ENCODE data around the gene ZSWIM9.

The ZSWIM9 gene

DNA sequence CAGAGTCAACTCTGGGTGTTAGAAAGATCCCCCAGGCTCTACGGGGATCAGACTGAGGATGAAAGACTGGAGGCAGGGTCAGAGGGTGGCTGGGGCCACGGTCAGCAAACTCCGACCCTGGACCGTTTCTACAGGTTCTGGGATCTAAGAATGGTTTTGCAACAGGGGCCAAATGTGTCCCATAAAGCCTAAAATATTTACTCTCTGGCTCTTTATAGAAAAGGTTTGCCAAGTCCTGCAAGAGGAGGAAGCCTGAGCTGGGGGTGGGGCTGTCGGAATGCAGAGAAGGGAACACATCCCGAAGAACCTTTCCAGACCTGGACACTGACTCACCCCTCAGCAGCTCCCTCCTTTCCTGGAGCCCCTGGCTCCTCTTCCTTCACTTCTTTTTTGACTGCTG is 21.1 kb upstream of the ZSWIM9 start:
- in situ Hi-C loops (cut with HindIII; ENCODE audit: low pct_unique_long_range_greater_than_20kb, low sequenced_read_pairs): no loop called here
- no peak for DNase-seq (ENCODE audit: low read depth in 1 of 2, low spot score in 1 of 2)
- no peak for TF ChIP-seq JUND (IDR thresholded peaks at IDR 0.05; ENCODE audit: low read depth)

DNA sequence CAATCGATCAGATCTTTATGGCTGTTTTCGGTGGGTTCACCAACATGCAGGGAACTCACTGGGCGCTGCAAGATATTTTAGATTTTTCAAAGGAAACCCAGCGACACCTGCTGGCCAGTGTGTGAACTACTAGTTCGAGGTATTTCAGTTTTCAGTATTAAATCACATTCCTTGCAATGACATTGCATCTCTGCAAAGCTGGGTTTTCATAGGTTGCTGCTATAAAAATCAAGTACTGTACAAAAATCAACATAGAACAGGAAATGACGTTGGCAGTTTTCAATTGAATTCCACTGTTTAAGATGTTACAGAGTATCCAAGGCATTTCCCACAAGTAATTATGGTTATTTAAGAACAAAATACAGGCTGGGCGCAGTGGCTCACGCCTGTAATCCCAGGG is 17.9 kb upstream of the ZSWIM9 start:
- in situ Hi-C loops (cut with HindIII; ENCODE audit: low pct_unique_long_range_greater_than_20kb, low sequenced_read_pairs): no loop called here
- DNase-seq (ENCODE audit: low read depth in 1 of 2, low spot score in 1 of 2): peak; percentile 31 to 55
- TF ChIP-seq JUND (IDR thresholded peaks at IDR 0.05; ENCODE audit: low read depth): no peak

DNA sequence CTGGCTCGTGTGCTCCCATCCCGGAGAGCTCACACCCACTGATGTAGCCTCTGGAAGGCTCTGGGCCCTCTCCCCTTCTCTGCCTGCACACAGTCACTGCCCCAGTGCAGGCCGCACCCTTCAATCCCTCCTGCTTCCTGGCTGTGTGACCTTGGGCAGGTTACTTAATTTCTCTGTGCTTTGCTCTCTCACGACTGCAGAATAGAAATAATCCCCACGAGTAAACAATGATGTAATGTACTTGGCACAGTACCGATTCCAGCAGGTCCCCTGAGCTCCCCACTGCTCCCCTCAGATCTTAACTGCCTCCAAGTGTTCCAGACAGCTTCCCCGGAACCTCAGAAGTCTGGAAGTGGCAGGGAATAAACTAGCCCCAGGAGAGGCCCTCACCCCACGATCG is 16.5 kb upstream of the ZSWIM9 start:
- TF ChIP-seq JUND (IDR thresholded peaks at IDR 0.05; ENCODE audit: low read depth): no peak
- DNase-seq (ENCODE audit: low read depth in 1 of 2, low spot score in 1 of 2): no peak
- in situ Hi-C loops (cut with HindIII; ENCODE audit: low pct_unique_long_range_greater_than_20kb, low sequenced_read_pairs): no loop called here

GRCh38 chr19:48158210-48158790 is 12.2 kb upstream of the ZSWIM9 start:
- peak in 1 of 2 experiments; percentile 19 for DNase-seq (ENCODE audit: low read depth in 1 of 2, low spot score in 1 of 2)
- no peak for TF ChIP-seq JUND (IDR thresholded peaks at IDR 0.05; ENCODE audit: low read depth)
- in situ Hi-C loops (cut with HindIII; ENCODE audit: low pct_unique_long_range_greater_than_20kb, low sequenced_read_pairs): no loop called here

- in situ Hi-C loops (cut with HindIII; ENCODE audit: low pct_unique_long_range_greater_than_20kb, low sequenced_read_pairs): no loop called here
- DNase-seq (ENCODE audit: low read depth in 1 of 2, low spot score in 1 of 2): no peak
- TF ChIP-seq JUND (IDR thresholded peaks at IDR 0.05; ENCODE audit: low read depth): no peak
Measured at GRCh38 chr19:48168689-48169088, 1.8 kb upstream of the ZSWIM9 start.

GRCh38 chr19:48169578-48169938 is 922 bp upstream of the ZSWIM9 start:
- no peak for TF ChIP-seq JUND (IDR thresholded peaks at IDR 0.05; ENCODE audit: low read depth)
- in situ Hi-C loops (cut with HindIII; ENCODE audit: low pct_unique_long_range_greater_than_20kb, low sequenced_read_pairs): no loop called here
- DNase-seq (ENCODE audit: low read depth in 1 of 2, low spot score in 1 of 2): peak; percentile 65 to 86

DNA sequence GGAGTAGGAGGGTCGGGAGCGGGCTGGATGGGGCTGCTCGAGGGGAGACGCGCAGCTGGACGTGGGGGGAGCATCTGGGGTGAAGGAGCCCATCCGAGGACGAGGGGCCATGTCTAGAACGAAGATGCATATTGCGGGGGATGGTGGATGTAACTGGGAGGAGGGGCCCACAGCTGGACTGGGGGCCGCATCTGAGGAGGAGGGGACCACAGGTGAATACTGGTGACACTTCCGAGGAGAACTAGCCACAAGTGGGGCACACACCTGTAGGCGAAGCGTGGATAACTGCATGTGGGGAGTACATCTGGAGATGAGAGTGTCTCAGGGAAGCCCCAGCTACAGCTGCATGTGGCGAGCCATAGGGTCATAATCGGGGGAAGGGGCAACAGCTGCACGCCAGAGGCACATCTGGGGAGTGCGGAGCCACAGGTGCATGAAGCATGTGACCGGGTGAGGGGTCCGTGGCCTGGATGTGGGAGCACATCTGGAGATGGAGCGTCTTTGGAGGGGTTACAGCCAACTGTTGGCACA is 402 bp downstream of the ZSWIM9 start:
- in situ Hi-C loops (cut with HindIII; ENCODE audit: low pct_unique_long_range_greater_than_20kb, low sequenced_read_pairs): no loop called here
- DNase-seq (ENCODE audit: low read depth in 1 of 2, low spot score in 1 of 2): no peak
- no peak for TF ChIP-seq JUND (IDR thresholded peaks at IDR 0.05; ENCODE audit: low read depth)

GRCh38 chr19:48171710-48172109 is 1.2 kb downstream of the ZSWIM9 start:
- no peak for DNase-seq (ENCODE audit: low read depth in 1 of 2, low spot score in 1 of 2)
- TF ChIP-seq JUND (IDR thresholded peaks at IDR 0.05; ENCODE audit: low read depth): no peak
- in situ Hi-C loops (cut with HindIII; ENCODE audit: low pct_unique_long_range_greater_than_20kb, low sequenced_read_pairs): no loop called here

- in situ Hi-C loops (cut with HindIII; ENCODE audit: low pct_unique_long_range_greater_than_20kb, low sequenced_read_pairs): no loop called here
- TF ChIP-seq JUND (IDR thresholded peaks at IDR 0.05; ENCODE audit: low read depth): no peak
- DNase-seq (ENCODE audit: low read depth in 1 of 2, low spot score in 1 of 2): no peak
Measured at GRCh38 chr19:48174445-48175030, 4.1 kb downstream of the ZSWIM9 start.

GRCh38 chr19:48175578-48175977 is 5.1 kb downstream of the ZSWIM9 start:
- DNase-seq (ENCODE audit: low read depth in 1 of 2, low spot score in 1 of 2): no peak
- in situ Hi-C loops (cut with HindIII; ENCODE audit: low pct_unique_long_range_greater_than_20kb, low sequenced_read_pairs): no loop called here
- TF ChIP-seq JUND (IDR thresholded peaks at IDR 0.05; ENCODE audit: low read depth): no peak

GRCh38 chr19:48176226-48176625 is 5.7 kb downstream of the ZSWIM9 start:
- DNase-seq (ENCODE audit: low read depth in 1 of 2, low spot score in 1 of 2): no peak
- in situ Hi-C loops (cut with HindIII; ENCODE audit: low pct_unique_long_range_greater_than_20kb, low sequenced_read_pairs): no loop called here
- TF ChIP-seq JUND (IDR thresholded peaks at IDR 0.05; ENCODE audit: low read depth): no peak

- in situ Hi-C loops (cut with HindIII; ENCODE audit: low pct_unique_long_range_greater_than_20kb, low sequenced_read_pairs): no loop called here
- no peak for DNase-seq (ENCODE audit: low read depth in 1 of 2, low spot score in 1 of 2)
- no peak for TF ChIP-seq JUND (IDR thresholded peaks at IDR 0.05; ENCODE audit: low read depth)
Measured at GRCh38 chr19:48181505-48181904, 11.0 kb downstream of the ZSWIM9 start.

DNA sequence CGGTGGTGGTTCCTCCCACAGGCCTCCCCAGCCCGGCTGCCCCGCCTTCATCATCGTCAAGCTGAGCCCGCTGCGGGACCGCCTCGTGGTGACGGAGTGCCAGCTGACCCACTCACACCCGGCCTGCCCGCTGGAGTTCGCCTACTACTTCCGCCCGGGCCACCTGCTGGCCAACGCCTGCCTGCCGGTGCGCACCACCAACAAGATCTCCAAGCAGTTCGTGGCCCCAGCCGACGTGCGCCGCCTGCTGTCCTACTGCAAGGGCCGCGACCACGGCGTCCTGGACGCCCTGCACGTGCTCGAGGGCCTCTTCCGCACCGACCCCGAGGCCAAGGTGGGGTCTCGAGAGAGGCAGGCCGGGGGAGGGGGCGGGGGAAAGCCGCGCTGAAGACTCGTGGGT is 12.0 kb downstream of the ZSWIM9 start:
- no peak for TF ChIP-seq JUND (IDR thresholded peaks at IDR 0.05; ENCODE audit: low read depth)
- in situ Hi-C loops (cut with HindIII; ENCODE audit: low pct_unique_long_range_greater_than_20kb, low sequenced_read_pairs): no loop called here
- DNase-seq (ENCODE audit: low read depth in 1 of 2, low spot score in 1 of 2): no peak

- no peak for DNase-seq (ENCODE audit: low read depth in 1 of 2, low spot score in 1 of 2)
- in situ Hi-C loops (cut with HindIII; ENCODE audit: low pct_unique_long_range_greater_than_20kb, low sequenced_read_pairs): no loop called here
- TF ChIP-seq JUND (IDR thresholded peaks at IDR 0.05; ENCODE audit: low read depth): no peak
Measured at GRCh38 chr19:48183356-48183755, 12.9 kb downstream of the ZSWIM9 start.

Data from T47D (cell line).